OCI-LY7 (cell line): ENCODE measurements around the gene CNTN2. TPM values are rescaled to one million over a fixed set of nuclear protein-coding genes. Genes with fewer than 3 reads are reported as not detected.

Experiments used
- BruUV-seq: library from RNA; stranded (reverse); fragments of 400-500 nt; replicated peaks from 2 replicates; lab custom pipeline; 2021; lab: Mats Ljungman, UMichigan
- CTCF ChIA-PET: fragments of 300-600 bp; sonication (Branson Sonifier 250); formaldehyde crosslinking; loops from one replicate; lab custom pipeline; 2022; ENCODE audit warnings: antibody characterized with exemption; ENCODE audit not compliant: unreplicated experiment; lab: Charles Lee
- POLR2A ChIA-PET: fragments of 300-600 bp; sonication (Branson Sonifier 250); formaldehyde crosslinking; loops from one replicate; lab custom pipeline; 2022; ENCODE audit warnings: antibody characterized with exemption; lab: Charles Lee
- DNase-seq: peaks from one replicate; pipeline ENCODE4 v3.0.0-alpha.2; 2015; ENCODE audit warnings: low spot score
- H2AFZ ChIP-seq: fragments of 200-600 bp; sonication (generic), shearing (Covaris generic); 2 replicates; pipeline ENCODE4 v1.6.1; 2014; ENCODE audit warnings: mild to moderate bottlenecking, antibody characterized with exemption, low read length, moderate library complexity
- H3K27ac ChIP-seq: fragments of 200-600 bp; sonication (generic); 2 replicates; pipeline ENCODE4 v1.5.1; 2014; ENCODE audit warnings: mixed run types, low read depth, mild to moderate bottlenecking, moderate library complexity, low read length, inconsistent platforms; ENCODE audit not compliant: poor library complexity, severe bottlenecking
- H3K36me3 ChIP-seq: fragments of 200-600 bp; sonication (generic); 2 replicates; pipeline ENCODE4 v1.6.1; 2014; ENCODE audit warnings: mild to moderate bottlenecking, antibody characterized with exemption, low read length, moderate library complexity, mixed read lengths; ENCODE audit not compliant: insufficient read depth
- H3K4me1 ChIP-seq: fragments of 200-600 bp; sonication (generic); 2 replicates; pipeline ENCODE4 v1.5.1; 2014; ENCODE audit warnings: mild to moderate bottlenecking, low read length; ENCODE audit not compliant: insufficient read depth, poor library complexity, severe bottlenecking
- H3K4me2 ChIP-seq: fragments of 200-600 bp; sonication (generic); 2 replicates; pipeline ENCODE4 v1.6.1; 2014; ENCODE audit warnings: mild to moderate bottlenecking, low read length
- H3K4me3 ChIP-seq: fragments of 200-600 bp; sonication (generic); 2 replicates; pipeline ENCODE4 v1.5.1; 2014; ENCODE audit warnings: mild to moderate bottlenecking, low read depth, low read length; ENCODE audit not compliant: poor library complexity, severe bottlenecking
- H3K79me2 ChIP-seq: fragments of 200-600 bp; sonication (generic); 2 replicates; pipeline ENCODE4 v1.6.1; 2016; ENCODE audit warnings: low read depth, mild to moderate bottlenecking, low read length, moderate library complexity, mixed read lengths; ENCODE audit not compliant: insufficient read depth
- H3K9me2 ChIP-seq: fragments of 200-600 bp; sonication (generic); 2 replicates; pipeline ENCODE4 v1.6.1; 2016; ENCODE audit warnings: mild to moderate bottlenecking, low read length, mixed read lengths; ENCODE audit not compliant: insufficient read depth
- H3K9me3 ChIP-seq: fragments of 200-600 bp; sonication (generic); 2 replicates; pipeline ENCODE4 v1.6.1; 2014; ENCODE audit warnings: mild to moderate bottlenecking, mixed run types, low read length, mixed read lengths
- H4K20me1 ChIP-seq: fragments of 200-600 bp; sonication (generic); 2 replicates; pipeline ENCODE4 v1.6.1; 2014; ENCODE audit warnings: mild to moderate bottlenecking, antibody characterized with exemption, low read length, moderate library complexity, mixed read lengths; ENCODE audit not compliant: insufficient read depth
- EZH2phosphoT487 ChIP-seq: fragments of 200-600 bp; sonication (generic); IDR thresholded peaks from 2 replicates; pipeline ENCODE4 v1.6.1; 2018; ENCODE audit warnings: low read depth, borderline replicate concordance, mild to moderate bottlenecking, mixed run types, antibody characterized with exemption, low read length, moderate library complexity, mixed read lengths
- intact Hi-C: fragments of 100-400 bp; cut with micrococcal nuclease; formaldehyde crosslinking; loops from one replicate; pipeline ENCODE4 v1.10.0; 2022; ENCODE audit not compliant: unreplicated experiment
- total RNA-seq, 2 experiments: library from RNA; depleted of rRNA in 1 of 2; stranded (reverse); fragments of >200 nt in 1 of 2; shearing (Covaris generic) in 1 of 2; gene quantifications; 2 replicates each; pipeline ENCODE4 v1.2.3, GENCODE V29; 2014 to 2022
- TF ChIP-seq, protein P1 (sequence below): fragments of 200-600 bp; sonication (generic); conservative IDR thresholded peaks from 2 replicates; pipeline ENCODE4 v1.5.1; 2014; ENCODE audit warnings: mild to moderate bottlenecking, antibody characterized with exemption, low read length, moderate library complexity, mixed read lengths

The CNTN2 gene
- total RNA-seq, 2 experiments from 2014 or later = not detected

DNA sequence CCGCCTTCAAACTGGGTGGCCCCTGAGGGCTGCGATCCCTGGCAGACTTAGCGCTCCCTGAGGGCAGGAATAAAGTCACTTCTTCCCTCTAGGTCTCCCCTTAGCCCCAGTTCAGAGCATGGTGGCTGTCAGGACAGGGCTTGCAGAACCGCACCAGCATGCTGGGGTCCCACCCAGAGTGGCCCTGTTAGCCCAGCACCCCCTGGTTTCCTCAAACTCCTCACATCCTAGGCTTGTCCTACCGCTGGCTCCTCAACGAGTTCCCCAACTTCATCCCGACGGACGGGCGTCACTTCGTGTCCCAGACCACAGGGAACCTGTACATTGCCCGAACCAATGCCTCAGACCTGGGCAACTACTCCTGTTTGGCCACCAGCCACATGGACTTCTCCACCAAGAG, 15.8 kb downstream of the CNTN2 start:
- BruUV-seq = no TSS peak
- intact Hi-C loops = no loop called here
- Histone ChIP-seq H4K20me1 (no peaks in the 10 kb centered on the region; the same call in 1 of the 2 replicates), H3K4me2 (no peak overlapping the region), H2AFZ (no peak overlapping the region), H3K4me3 (no peak overlapping the region), H3K9me3 (no peaks in the 10 kb centered on the region), H3K4me1 (no peaks in the 10 kb centered on the region), H3K27ac (no peak overlapping the region), H3K36me3 (no peaks in the 10 kb centered on the region), H3K9me2 (no peaks in the 10 kb centered on the region), H3K79me2 (no peaks in the 10 kb centered on the region)
- ChIA-PET POLR2A (interaction anchor here (0.7 kb wide), 1 partner anchor 571 kb away, joined by 3 read pairs; no protein-coding TSS in a partner anchor), CTCF (no interaction called here)
- no peak for DNase-seq
- TF ChIP-seq, protein P1, sequence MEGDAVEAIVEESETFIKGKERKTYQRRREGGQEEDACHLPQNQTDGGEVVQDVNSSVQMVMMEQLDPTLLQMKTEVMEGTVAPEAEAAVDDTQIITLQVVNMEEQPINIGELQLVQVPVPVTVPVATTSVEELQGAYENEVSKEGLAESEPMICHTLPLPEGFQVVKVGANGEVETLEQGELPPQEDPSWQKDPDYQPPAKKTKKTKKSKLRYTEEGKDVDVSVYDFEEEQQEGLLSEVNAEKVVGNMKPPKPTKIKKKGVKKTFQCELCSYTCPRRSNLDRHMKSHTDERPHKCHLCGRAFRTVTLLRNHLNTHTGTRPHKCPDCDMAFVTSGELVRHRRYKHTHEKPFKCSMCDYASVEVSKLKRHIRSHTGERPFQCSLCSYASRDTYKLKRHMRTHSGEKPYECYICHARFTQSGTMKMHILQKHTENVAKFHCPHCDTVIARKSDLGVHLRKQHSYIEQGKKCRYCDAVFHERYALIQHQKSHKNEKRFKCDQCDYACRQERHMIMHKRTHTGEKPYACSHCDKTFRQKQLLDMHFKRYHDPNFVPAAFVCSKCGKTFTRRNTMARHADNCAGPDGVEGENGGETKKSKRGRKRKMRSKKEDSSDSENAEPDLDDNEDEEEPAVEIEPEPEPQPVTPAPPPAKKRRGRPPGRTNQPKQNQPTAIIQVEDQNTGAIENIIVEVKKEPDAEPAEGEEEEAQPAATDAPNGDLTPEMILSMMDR = no peak
- no peak for TF ChIP-seq EZH2phosphoT487

DNA sequence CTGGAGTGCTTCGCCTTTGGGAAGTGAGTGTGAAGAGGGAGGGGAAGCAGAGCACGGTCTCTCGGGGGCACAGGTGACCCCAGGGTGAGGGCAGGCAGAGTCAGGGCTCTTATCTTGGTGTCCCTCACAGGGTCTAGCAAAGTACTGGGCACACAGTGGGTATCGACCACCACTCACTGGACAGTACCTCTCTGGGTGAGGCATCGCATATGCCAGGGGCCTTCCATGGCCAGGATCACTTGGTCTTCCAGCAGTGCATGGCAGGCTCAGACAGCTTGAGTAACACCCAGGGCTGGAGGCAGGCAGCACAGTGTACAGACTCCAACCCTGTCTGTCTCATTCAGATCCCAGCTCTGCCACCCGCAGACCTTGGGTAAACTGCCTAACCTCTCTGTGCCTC, 16.6 kb downstream of the CNTN2 start:
- Histone ChIP-seq H3K4me1 (no peaks in the 10 kb centered on the region), H3K9me2 (no peaks in the 10 kb centered on the region), H3K27ac (no peak overlapping the region), H4K20me1 (no peaks in the 10 kb centered on the region; the same call in 1 of the 2 replicates), H2AFZ (no peak overlapping the region), H3K4me2 (no peak overlapping the region), H3K79me2 (no peaks in the 10 kb centered on the region), H3K4me3 (no peak overlapping the region), H3K9me3 (no peaks in the 10 kb centered on the region), H3K36me3 (no peaks in the 10 kb centered on the region)
- no TSS peak for BruUV-seq
- TF ChIP-seq, protein P1 = no peak
- no peak for TF ChIP-seq EZH2phosphoT487
- POLR2A ChIA-PET = no interaction called here
- CTCF ChIA-PET = no interaction called here
- no peak for DNase-seq
- intact Hi-C loops = loop anchor here (2.0 to 10.0 kb wide), 2 partner anchors 195 to 251 kb away; no protein-coding TSS in a partner anchor

DNA sequence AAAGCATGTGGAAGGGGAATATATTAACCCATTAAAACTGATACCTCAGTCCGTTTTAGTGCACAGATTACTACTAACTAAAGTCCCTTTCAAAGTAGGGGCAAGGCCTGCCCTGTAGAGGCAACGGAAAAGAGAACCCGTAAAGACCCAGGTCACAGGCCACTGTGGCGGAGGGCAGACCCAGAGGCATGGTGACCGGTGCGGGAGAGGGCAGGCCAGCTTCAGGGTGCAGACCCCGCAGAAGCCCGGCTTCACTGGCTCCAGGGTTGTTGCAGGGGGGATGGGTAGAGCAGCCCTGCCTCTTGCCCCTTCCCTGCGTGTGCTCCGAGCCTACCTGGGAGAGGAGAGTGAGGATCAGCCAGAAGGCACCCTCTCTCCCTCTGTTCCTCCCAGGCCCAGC, 17.7 kb downstream of the CNTN2 start:
- POLR2A ChIA-PET = no interaction called here
- H3K4me3 ChIP-seq = no peak overlapping the region
- H3K4me2 ChIP-seq = no peak overlapping the region
- no peaks in the 10 kb centered on the region for H3K4me1 ChIP-seq
- no TSS peak for BruUV-seq
- H3K9me3 ChIP-seq = no peaks in the 10 kb centered on the region
- H2AFZ ChIP-seq = no peak overlapping the region
- H3K36me3 ChIP-seq = no peaks in the 10 kb centered on the region
- H3K79me2 ChIP-seq = no peaks in the 10 kb centered on the region
- CTCF ChIA-PET = interaction anchor here (0.6 to 2.0 kb wide), 4 partner anchors 9 to 71 kb away, joined by 3 to 9 read pairs (median 4); partner anchors contain the start of gene RBBP5
- no peaks in the 10 kb centered on the region; the same call in 1 of the 2 replicates for H4K20me1 ChIP-seq
- TF ChIP-seq EZH2phosphoT487 = no peak
- TF ChIP-seq, protein P1 = no peak
- H3K9me2 ChIP-seq = no peaks in the 10 kb centered on the region
- H3K27ac ChIP-seq = no peak overlapping the region
- intact Hi-C loops = loop anchor here (1.0 to 10.0 kb wide), 3 partner anchors 71 to 252 kb away; no protein-coding TSS in a partner anchor
- DNase-seq = no peak
